Gastroesophageal sphincter (tissue), 4 donors: Measurements from ENCODE around the gene STX1A. TPM values are rescaled to one million over a fixed set of nuclear protein-coding genes. Genes with fewer than 3 reads are reported as not detected.

ENCODE experiments used
- ATAC-seq: fragments of 150-250 bp; one replicate; pipeline ENCODE4 v1.9.1; 2016; ENCODE audit warnings: mild to moderate bottlenecking, moderate library complexity
- H3K27ac ChIP-seq, 4 donors: fragments of 200-600 bp; sonication (generic) in 3 of 4; 1 replicate in 3 of 4; 2 replicates in 1 of 4; pipeline ENCODE4 v1.5.1; 2016 to 2019
- H3K27me3 ChIP-seq: fragments of 200-600 bp; sonication (generic); one replicate; pipeline ENCODE4 v1.5.1; 2019
- H3K36me3 ChIP-seq, 2 donors: fragments of 200-600 bp; sonication (generic); one replicate each; pipeline ENCODE4 v1.5.1; 2019; ENCODE audit warnings: control low read depth in 1 of 2
- H3K4me1 ChIP-seq, 3 donors: fragments of 200-600 bp; sonication (generic); 1 replicate in 2 of 3; 2 replicates in 1 of 3; pipeline ENCODE4 v1.5.1; 2016 to 2019; ENCODE audit warnings: control low read depth in 2 of 3
- H3K4me3 ChIP-seq, 2 donors: fragments of 200-600 bp; sonication (generic); one replicate each; pipeline ENCODE4 v1.5.1; 2019; ENCODE audit warnings: mild to moderate bottlenecking in 1 of 2, moderate library complexity in 1 of 2
- H3K9me3 ChIP-seq, 3 donors: fragments of 200-600 bp; sonication (generic); one replicate each; pipeline ENCODE4 v1.5.1; 2017 to 2019; ENCODE audit warnings: control low read depth in 2 of 3
- EP300 ChIP-seq: sonication (generic); formaldehyde crosslinking; IDR thresholded peaks from one replicate; pipeline ENCODE4 v1.6.1; 2017; ENCODE audit warnings: antibody characterized with exemption, mild to moderate bottlenecking
- POLR2A ChIP-seq, 2 donors: fragments of 450-650 bp; IDR thresholded peaks; one replicate each; pipeline ENCODE4 v1.6.1; 2017; ENCODE audit warnings: antibody characterized with exemption in 2 of 2, mild to moderate bottlenecking in 2 of 2, moderate library complexity in 1 of 2
- POLR2AphosphoS5 ChIP-seq: sonication (generic); formaldehyde crosslinking; IDR thresholded peaks from one replicate; pipeline ENCODE4 v1.6.1; 2017; ENCODE audit warnings: antibody characterized with exemption
- WGBS, 2 donors: methylation state at CpG; one replicate each; pipeline ENCODE4 v1.1.5; 2018; ENCODE audit warnings: low coverage in 1 of 2; 5-methylcytosine and 5-hydroxymethylcytosine counted together
- total RNA-seq, 4 donors: library from RNA; depleted of rRNA; stranded (reverse); fragments of >200 nt; gene quantifications; one replicate each; pipeline ENCODE4 v1.1.0, GENCODE V29; 2016
- TF ChIP-seq, protein P1 (sequence below), 4 experiments: fragments of 200-600 bp in 2 of 4; fragments of 450-650 bp in 2 of 4; sonication (generic) in 1 of 4; IDR thresholded peaks; one replicate each; pipeline ENCODE4 v1.5.1; 2017 to 2019; ENCODE audit warnings: antibody characterized with exemption in 4 of 4, mild to moderate bottlenecking in 2 of 4, moderate library complexity in 2 of 4

The STX1A gene
- total RNA-seq, 4 donors from 2014 or later, result 9.6 to 24.0 (median 15.2) TPM

DNA sequence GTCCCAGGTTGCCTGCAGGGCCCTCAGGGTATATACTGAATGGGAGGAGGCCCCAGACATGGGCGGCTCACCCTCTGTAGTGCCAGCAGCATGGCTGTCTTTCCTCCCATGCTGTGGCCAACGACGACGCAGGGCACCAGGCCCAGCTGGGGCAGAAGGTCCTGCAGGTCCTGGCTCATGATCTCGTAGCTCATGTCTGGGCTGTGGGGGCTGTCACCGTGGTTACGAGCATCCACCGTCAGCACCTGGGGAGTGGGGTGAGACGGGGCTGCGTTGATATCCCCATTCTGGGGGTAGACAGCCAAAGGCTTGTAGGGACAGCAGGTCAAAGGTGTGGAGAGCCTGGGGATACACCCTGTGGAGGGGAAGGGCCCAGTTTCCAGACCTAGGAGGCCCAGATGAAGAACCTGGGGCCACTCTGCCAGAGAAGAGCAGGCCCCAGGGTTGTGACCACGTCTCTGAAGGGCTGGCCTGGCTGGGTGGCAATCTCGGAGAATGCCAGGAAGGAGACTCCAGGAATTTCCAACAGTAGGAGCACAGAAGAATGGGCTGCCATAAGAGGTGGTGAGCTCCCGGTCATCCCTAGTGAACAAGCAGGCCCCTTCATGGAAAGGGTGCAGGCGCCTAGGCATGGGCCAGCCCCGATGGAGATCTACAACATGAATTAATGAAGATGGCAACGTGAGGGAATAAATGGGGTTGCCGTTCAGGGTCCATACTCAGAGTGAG is 18.2 kb upstream of the STX1A start:
- WGBS, 2 donors, result 0 to 41% methylated on average over 1 to 4 of the region's 17 CpGs
- Histone ChIP-seq H3K27me3 (no peaks in the 10 kb centered on the region), H3K36me3 (peaks cover 0 to 25% of the 10 kb centered on the region in 2 donors), H3K4me3 (peak overlapping the region; percentile 49 to 65), H3K4me1 (peaks cover 0 to 44% (median 10%) of the 10 kb centered on the region in 3 donors), H3K9me3 (no peaks in the 10 kb centered on the region), H3K27ac (peak overlapping the region in 3 of 4 donors; percentile 88 to 92 (median 89))
- ATAC-seq, result no peak
- TF ChIP-seq, protein P1, sequence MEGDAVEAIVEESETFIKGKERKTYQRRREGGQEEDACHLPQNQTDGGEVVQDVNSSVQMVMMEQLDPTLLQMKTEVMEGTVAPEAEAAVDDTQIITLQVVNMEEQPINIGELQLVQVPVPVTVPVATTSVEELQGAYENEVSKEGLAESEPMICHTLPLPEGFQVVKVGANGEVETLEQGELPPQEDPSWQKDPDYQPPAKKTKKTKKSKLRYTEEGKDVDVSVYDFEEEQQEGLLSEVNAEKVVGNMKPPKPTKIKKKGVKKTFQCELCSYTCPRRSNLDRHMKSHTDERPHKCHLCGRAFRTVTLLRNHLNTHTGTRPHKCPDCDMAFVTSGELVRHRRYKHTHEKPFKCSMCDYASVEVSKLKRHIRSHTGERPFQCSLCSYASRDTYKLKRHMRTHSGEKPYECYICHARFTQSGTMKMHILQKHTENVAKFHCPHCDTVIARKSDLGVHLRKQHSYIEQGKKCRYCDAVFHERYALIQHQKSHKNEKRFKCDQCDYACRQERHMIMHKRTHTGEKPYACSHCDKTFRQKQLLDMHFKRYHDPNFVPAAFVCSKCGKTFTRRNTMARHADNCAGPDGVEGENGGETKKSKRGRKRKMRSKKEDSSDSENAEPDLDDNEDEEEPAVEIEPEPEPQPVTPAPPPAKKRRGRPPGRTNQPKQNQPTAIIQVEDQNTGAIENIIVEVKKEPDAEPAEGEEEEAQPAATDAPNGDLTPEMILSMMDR (IDR thresholded peaks at IDR 0.05), result no peak
- TF ChIP-seq POLR2AphosphoS5 (no peak), EP300 (no peak), POLR2A (IDR thresholded peaks at IDR 0.05) (no peak)

DNA sequence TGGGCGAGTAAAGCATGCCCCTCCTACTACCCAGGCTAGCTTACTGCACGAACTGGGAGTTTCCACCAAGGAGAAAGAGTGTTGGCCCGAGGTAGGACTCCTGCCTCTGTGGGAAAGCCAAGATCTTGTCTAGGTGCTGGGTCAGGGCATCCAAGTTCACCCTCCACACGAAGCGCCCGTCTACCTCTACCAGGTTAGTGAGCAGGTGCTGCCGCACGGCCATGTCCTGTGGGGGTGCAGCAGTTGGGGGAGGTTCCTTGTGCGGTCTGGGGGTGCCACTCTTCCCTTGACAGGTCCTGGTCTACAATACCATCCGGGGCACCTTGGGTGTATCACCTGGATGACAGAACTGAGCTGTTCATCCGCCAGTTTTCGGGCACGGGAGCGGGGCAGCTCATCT is 17.4 kb upstream of the STX1A start:
- Histone ChIP-seq H3K4me3 (no peak overlapping the region), H3K36me3 (peaks cover 0 to 25% of the 10 kb centered on the region in 2 donors), H3K27me3 (no peaks in the 10 kb centered on the region), H3K4me1 (peaks cover 0 to 40% (median 7%) of the 10 kb centered on the region in 3 donors), H3K27ac (no peak overlapping the region), H3K9me3 (no peaks in the 10 kb centered on the region)
- 67 to 90% methylated on average over 1 to 2 of the region's 14 CpGs for WGBS, 2 donors
- no peak for TF ChIP-seq POLR2AphosphoS5
- TF ChIP-seq, protein P1 (IDR thresholded peaks at IDR 0.05), result no peak
- no peak for ATAC-seq

DNA sequence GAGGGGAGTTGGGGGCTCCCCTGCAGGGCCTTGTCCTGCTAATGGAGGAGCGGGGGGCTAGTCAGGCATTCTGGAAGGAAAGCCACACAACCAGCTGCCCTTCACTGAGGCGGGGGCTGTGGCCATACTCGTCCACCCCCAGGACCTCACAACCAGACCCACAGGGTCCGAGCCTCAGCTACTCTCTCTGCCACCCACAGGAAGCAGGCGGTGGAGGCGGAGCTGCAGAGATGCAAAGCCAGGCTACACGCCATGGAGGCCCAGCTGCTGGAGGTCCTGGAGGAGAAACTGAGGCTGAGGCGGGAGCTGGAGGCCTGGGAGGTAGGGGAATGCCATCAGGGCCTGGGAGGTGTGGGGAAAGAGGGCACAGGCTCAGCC is 16.0 kb upstream of the STX1A start:
- TF ChIP-seq POLR2A (IDR thresholded peaks at IDR 0.05), result no peak
- no peak for TF ChIP-seq POLR2AphosphoS5
- TF ChIP-seq, protein P1 (IDR thresholded peaks at IDR 0.05), result no peak
- no peak for TF ChIP-seq EP300
- Histone ChIP-seq H3K4me1 (peaks cover 0 to 40% (median 7%) of the 10 kb centered on the region in 3 donors), H3K27me3 (no peaks in the 10 kb centered on the region), H3K27ac (peak overlapping the region in 1 of 4 donors; percentile 65), H3K9me3 (no peaks in the 10 kb centered on the region), H3K36me3 (peaks cover 0 to 25% of the 10 kb centered on the region in 2 donors), H3K4me3 (no peak overlapping the region)
- ATAC-seq, result no peak
- no CpG with 5 or more reads among the region's 8 CpGs for WGBS, 2 donors

DNA sequence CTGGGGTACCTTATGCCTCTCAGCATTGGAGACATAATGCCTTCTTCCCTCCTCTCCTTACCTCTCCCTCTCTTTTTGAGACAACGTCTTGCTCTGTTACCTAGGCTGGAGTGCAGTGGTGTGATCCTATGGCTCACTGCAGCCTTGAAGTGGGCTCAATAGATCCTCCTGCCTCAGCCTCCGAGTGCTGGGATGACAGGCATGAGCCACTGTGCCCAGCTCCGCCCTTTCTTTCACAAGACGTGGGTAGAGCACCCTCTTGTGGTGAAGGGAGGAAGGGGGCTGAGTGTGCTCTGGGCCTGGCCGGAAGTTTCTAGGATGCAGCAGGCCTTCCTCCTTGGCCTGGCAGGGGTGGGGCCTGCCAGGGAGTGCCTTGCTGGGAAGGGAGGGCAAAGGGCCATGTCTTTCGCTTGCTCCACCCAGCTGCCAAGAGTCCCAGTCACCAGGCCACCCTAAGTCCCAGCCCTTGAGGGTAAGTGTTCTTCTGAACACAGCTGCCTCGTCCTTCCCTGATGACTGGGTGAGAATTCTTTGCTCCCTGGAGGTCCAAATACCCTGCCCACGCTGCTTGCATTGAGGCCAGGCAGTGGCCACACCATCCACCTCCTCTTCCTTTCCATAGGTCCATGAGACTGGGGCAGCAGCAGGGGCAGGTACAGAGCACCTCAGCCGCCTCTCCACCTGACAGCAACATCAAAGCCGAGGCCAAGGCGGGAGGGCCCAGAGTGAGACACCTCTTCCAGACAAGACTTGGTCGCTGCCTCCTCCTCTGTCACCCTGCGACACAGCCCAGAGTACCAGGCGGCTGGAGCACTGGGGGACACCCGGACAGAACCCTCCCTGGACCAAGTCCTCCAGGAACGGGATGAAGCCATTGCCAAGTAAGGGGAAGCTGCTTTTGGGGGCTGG is 15.4 kb upstream of the STX1A start:
- Histone ChIP-seq H3K9me3 (no peaks in the 10 kb centered on the region), H3K27me3 (no peaks in the 10 kb centered on the region), H3K4me1 (peaks cover 0 to 40% (median 7%) of the 10 kb centered on the region in 3 donors), H3K36me3 (peaks cover 0 to 25% of the 10 kb centered on the region in 2 donors), H3K27ac (peak overlapping the region in 2 of 4 donors; percentile 43 to 65), H3K4me3 (no peak overlapping the region)
- ATAC-seq, result peak; percentile 50
- no peak for TF ChIP-seq POLR2A (IDR thresholded peaks at IDR 0.05)
- TF ChIP-seq POLR2AphosphoS5, result no peak
- TF ChIP-seq EP300, result no peak
- TF ChIP-seq, protein P1 (IDR thresholded peaks at IDR 0.05), result peak in 3 of 4 experiments; percentile 65 to 77 (median 70)
- 0 to 50% methylated on average over 1 of the region's 16 CpGs for WGBS, 2 donors
